HepG2 (cell line): ENCODE measurements around the gene LAMA5. TPM values are rescaled to one million over a fixed set of nuclear protein-coding genes. Genes with fewer than 3 reads are reported as not detected.
A peak's percentile ranks its signal among the peaks of the same experiment; 100 is the strongest.

ENCODE experiments used
- KLF12 ChIP-seq: sonication (generic); formaldehyde crosslinking; IDR thresholded peaks from 2 replicates; pipeline ENCODE4 v1.4.0; 2020; ENCODE audit warnings: missing genetic modification reagents, borderline replicate concordance
- NPAS2 ChIP-seq: sonication (generic); formaldehyde crosslinking; IDR thresholded peaks from 2 replicates; pipeline ENCODE4 v1.8.0; 2022; ENCODE audit warnings: mild to moderate bottlenecking, missing genetic modification reagents, borderline replicate concordance
- TCF12 ChIP-seq, 2 experiments: fragments of 450-650 bp in 1 of 2; sonication (generic) in 1 of 2; formaldehyde crosslinking in 1 of 2; IDR thresholded peaks; 2 replicates each; pipeline versions ENCODE4 v1.6.1 to v1.8.0; 2017 to 2022; ENCODE audit warnings: antibody characterized with exemption in 1 of 2, mild to moderate bottlenecking in 1 of 2, missing genetic modification reagents in 1 of 2, moderate library complexity in 1 of 2
- ZNF343 ChIP-seq: sonication (generic); formaldehyde crosslinking; IDR thresholded peaks from 2 replicates; pipeline ENCODE4 v1.4.0; 2020; ENCODE audit warnings: mild to moderate bottlenecking, missing genetic modification reagents
- ZNF878 ChIP-seq: sonication (generic); formaldehyde crosslinking; IDR thresholded peaks from 2 replicates; pipeline ENCODE4 v1.8.1; 2023; ENCODE audit warnings: mild to moderate bottlenecking, missing genetic modification reagents, moderate library complexity
- polyA plus RNA-seq, 8 experiments: library from polyadenylated mRNA; depleted of rRNA in 3 of 8; stranded (reverse) in 7 of 8; unstranded in 1 of 8; fragments of >200 nt; fragmentation: Illumina TruSeq in 4 of 8; extraction: Trizol in 4 of 8; gene quantifications; 2 replicates each; pipeline versions ENCODE4 v1.2.1 to v1.2.3, GENCODE V29; 2011 to 2016; ENCODE audit warnings: low read depth in 4 of 8, missing spikeins in 1 of 8, mixed read lengths in 1 of 8; ENCODE audit not compliant: insufficient read depth in 1 of 8
- total RNA-seq, 5 experiments: library from RNA; depleted of rRNA; stranded (reverse); fragments of >200 nt; fragmentation: Illumina TruSeq; extraction: Trizol; gene quantifications; 2 replicates each; pipeline ENCODE4 v1.2.3, GENCODE V29; 2016; ENCODE audit warnings: low read depth in 1 of 5
- TF ChIP-seq, protein P1 (sequence below): sonication (generic); formaldehyde crosslinking; IDR thresholded peaks from 2 replicates; pipeline ENCODE4 v1.5.0; 2020; ENCODE audit warnings: mild to moderate bottlenecking, missing genetic modification reagents, borderline replicate concordance
- TF ChIP-seq, protein P2 (sequence below): sonication (generic); formaldehyde crosslinking; IDR thresholded peaks from 2 replicates; pipeline ENCODE4 v1.4.0; 2020; ENCODE audit warnings: missing genetic modification reagents, mild to moderate bottlenecking, borderline replicate concordance
- TF ChIP-seq, protein P3 (sequence below), 2 experiments: fragments of 450-650 bp in 1 of 2; sonication (generic) in 1 of 2; formaldehyde crosslinking in 1 of 2; IDR thresholded peaks; 2 replicates each; pipeline versions ENCODE4 v1.6.1 to v1.8.0; 2016 to 2022; ENCODE audit warnings: antibody characterized with exemption in 1 of 2, mild to moderate bottlenecking in 1 of 2, missing genetic modification reagents in 1 of 2

The LAMA5 gene
- total and polyA plus RNA-seq, 2 of the 13 experiments (the other 11 are each of a cell fraction or from before 2014, with no cell fraction given): 21.0 to 44.7 TPM

DNA sequence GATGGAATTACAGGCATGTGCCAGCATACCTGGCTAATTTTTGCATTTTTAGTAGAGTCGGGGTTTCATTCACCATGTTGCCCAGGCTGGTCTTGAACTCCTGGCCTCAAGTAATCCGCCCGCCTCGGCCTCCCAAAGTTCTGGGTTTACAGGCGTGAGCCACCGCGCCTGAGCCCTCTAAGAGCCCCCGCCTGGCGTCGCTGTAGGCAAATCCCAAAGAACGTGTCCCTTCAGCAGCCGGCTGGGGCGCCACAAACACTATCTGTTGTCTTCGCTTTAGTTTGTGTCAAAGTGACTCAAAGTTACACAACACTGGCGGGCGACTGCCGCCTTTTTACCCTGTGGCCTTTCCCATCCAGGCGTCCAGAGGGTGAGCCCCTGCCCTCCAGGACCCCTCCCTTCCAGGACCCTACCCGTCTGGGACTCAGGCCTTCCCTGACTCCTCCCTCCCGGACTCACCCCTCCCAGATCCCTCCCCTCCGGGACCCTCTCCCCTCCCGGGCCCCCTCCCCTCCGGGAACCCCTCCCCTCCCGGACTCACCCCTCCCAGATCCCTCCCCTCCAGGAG lies 65.3 kb downstream of the LAMA5 start (continued):
- 0 out of 2 replicates have a peak, but pooled peaks have one; percentile 61 for TF ChIP-seq ZNF343
- peak; percentile 84; the same call in 1 of the 2 replicates for TF ChIP-seq KLF12 (CRISPR knock-in tag)
- no peak for TF ChIP-seq NPAS2 (CRISPR knock-in tag)
- TF ChIP-seq, protein P1, sequence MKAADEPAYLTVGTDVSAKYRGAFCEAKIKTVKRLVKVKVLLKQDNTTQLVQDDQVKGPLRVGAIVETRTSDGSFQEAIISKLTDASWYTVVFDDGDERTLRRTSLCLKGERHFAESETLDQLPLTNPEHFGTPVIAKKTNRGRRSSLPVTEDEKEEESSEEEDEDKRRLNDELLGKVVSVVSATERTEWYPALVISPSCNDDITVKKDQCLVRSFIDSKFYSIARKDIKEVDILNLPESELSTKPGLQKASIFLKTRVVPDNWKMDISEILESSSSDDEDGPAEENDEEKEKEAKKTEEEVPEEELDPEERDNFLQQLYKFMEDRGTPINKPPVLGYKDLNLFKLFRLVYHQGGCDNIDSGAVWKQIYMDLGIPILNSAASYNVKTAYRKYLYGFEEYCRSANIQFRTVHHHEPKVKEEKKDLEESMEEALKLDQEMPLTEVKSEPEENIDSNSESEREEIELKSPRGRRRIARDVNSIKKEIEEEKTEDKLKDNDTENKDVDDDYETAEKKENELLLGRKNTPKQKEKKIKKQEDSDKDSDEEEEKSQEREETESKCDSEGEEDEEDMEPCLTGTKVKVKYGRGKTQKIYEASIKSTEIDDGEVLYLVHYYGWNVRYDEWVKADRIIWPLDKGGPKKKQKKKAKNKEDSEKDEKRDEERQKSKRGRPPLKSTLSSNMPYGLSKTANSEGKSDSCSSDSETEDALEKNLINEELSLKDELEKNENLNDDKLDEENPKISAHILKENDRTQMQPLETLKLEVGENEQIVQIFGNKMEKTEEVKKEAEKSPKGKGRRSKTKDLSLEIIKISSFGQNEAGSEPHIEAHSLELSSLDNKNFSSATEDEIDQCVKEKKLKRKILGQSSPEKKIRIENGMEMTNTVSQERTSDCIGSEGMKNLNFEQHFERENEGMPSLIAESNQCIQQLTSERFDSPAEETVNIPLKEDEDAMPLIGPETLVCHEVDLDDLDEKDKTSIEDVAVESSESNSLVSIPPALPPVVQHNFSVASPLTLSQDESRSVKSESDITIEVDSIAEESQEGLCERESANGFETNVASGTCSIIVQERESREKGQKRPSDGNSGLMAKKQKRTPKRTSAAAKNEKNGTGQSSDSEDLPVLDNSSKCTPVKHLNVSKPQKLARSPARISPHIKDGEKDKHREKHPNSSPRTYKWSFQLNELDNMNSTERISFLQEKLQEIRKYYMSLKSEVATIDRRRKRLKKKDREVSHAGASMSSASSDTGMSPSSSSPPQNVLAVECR (CRISPR knock-in tag): peak; percentile 12; the same call in 1 of the 2 replicates
- TF ChIP-seq, protein P2, sequence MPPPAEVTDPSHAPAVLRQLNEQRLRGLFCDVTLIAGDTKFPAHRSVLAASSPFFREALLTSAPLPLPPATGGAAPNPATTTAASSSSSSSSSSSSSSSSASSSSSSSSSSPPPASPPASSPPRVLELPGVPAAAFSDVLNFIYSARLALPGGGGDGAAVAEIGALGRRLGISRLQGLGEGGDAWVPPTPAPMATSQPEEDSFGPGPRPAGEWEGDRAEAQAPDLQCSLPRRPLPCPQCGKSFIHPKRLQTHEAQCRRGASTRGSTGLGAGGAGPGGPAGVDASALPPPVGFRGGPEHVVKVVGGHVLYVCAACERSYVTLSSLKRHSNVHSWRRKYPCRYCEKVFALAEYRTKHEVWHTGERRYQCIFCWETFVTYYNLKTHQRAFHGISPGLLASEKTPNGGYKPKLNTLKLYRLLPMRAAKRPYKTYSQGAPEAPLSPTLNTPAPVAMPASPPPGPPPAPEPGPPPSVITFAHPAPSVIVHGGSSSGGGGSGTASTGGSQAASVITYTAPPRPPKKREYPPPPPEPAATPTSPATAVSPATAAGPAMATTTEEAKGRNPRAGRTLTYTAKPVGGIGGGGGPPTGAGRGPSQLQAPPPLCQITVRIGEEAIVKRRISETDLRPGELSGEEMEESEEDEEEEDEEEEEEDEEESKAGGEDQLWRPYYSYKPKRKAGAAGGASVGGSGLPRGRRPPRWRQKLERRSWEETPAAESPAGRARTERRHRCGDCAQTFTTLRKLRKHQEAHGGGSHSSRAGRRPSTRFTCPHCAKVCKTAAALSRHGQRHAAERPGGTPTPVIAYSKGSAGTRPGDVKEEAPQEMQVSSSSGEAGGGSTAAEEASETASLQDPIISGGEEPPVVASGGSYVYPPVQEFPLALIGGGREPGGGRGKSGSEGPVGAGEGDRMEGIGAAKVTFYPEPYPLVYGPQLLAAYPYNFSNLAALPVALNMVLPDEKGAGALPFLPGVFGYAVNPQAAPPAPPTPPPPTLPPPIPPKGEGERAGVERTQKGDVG: no peak
- TF ChIP-seq, protein P3, sequence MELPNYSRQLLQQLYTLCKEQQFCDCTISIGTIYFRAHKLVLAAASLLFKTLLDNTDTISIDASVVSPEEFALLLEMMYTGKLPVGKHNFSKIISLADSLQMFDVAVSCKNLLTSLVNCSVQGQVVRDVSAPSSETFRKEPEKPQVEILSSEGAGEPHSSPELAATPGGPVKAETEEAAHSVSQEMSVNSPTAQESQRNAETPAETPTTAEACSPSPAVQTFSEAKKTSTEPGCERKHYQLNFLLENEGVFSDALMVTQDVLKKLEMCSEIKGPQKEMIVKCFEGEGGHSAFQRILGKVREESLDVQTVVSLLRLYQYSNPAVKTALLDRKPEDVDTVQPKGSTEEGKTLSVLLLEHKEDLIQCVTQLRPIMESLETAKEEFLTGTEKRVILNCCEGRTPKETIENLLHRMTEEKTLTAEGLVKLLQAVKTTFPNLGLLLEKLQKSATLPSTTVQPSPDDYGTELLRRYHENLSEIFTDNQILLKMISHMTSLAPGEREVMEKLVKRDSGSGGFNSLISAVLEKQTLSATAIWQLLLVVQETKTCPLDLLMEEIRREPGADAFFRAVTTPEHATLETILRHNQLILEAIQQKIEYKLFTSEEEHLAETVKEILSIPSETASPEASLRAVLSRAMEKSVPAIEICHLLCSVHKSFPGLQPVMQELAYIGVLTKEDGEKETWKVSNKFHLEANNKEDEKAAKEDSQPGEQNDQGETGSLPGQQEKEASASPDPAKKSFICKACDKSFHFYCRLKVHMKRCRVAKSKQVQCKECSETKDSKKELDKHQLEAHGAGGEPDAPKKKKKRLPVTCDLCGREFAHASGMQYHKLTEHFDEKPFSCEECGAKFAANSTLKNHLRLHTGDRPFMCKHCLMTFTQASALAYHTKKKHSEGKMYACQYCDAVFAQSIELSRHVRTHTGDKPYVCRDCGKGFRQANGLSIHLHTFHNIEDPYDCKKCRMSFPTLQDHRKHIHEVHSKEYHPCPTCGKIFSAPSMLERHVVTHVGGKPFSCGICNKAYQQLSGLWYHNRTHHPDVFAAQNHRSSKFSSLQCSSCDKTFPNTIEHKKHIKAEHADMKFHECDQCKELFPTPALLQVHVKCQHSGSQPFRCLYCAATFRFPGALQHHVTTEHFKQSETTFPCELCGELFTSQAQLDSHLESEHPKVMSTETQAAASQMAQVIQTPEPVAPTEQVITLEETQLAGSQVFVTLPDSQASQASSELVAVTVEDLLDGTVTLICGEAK (IDR thresholded peaks at IDR 0.05): no peak
- TF ChIP-seq, protein P3 (CRISPR knock-in tag; IDR thresholded peaks at IDR 0.05): no peak; the same call in 1 of the 2 replicates
- TF ChIP-seq ZNF878 (CRISPR knock-in tag): no peak
- TF ChIP-seq TCF12 (IDR thresholded peaks at IDR 0.05): no peak
- peak; percentile 51; the same call in 1 of the 2 replicates for TF ChIP-seq TCF12 (CRISPR knock-in tag; IDR thresholded peaks at IDR 0.05)
